Fibroblast of skin of left quadriceps (primary cell): Measurements from ENCODE around the gene CDK14.

Source experiments
- DNase-seq, 2 experiments: peaks; one replicate each; pipeline ENCODE4 v3.0.0-alpha.2; 2013; ENCODE audit warnings: low read depth in 2 of 2

Gene CDK14

DNA sequence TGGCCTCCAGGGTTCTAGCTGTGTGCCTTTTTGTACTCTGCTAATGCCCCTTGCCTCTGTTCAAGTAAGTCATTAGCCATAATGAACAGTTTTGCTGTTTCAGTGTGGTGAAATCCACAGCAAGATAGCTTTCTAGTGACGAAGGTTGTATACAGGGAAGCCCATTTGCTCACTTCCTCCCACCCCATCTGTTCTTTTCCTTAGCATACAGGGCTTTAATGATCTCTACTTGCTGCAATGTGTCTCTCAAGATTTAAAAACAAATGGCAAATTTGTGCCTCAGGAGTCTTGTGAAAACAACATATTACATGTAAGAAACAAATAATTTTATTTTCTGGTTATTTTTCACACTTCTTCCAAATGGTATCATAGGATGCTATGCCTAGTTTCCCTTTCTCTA lies 243.2 kb downstream of the CDK14 start:
- no peak for DNase-seq

DNA sequence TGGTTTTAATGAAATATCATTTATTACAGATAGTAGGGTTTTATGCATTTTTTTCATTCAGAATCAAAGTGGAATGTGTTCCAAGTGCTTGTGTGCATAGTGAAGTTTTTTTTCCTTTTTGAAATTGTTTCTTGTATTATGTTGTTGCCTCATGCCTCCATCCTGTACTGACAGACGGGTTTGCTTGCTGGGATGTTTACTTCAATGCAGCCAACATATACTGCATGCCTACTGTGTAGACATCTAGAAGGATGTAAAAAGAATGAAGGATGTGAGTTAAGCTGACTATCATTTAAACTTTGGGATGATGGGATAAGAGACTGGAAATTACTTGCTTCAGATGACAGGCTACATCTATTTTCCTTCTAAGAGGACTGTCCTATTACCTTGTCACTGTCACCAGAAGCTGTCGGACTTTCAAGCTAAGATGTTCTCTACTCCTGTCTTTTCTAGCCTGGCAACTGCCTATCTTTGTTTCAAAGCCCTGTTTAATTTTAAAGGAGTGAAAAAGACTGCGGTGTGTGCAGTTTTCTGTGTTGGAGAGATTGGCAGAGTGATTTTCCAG lies 243.7 kb downstream of the CDK14 start:
- no peak for DNase-seq

DNA sequence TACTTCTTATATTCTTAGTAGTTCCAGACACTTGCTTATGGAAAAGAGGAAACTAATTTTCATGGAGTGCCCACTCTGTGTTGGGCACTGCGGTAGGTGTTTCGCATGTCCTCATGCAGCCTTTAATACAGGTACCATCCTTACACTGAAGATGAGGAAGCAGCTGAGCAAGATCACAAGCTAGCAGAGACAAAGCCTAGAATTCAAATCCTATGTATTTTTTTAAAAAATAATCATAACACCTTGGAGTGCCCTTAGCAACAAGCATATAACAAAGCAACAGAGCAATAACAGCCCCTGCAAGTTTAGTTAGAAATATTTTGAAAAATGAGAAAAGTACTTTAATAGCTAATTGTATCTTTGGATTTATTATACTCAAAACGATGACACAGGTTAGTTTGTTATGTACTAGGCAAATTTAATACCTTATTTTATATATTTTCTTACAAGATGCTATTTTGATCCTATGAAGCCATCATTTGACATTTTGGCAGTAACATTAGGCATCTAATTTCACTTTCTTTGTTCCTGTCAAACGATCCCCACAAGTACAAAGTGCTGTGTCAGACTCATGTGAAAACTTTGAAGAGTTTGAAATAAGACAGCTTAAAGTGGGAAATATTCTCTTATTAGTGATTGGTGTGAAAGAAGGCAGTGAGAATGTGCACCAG lies 245.8 kb downstream of the CDK14 start:
- DNase-seq = no peak

DNA sequence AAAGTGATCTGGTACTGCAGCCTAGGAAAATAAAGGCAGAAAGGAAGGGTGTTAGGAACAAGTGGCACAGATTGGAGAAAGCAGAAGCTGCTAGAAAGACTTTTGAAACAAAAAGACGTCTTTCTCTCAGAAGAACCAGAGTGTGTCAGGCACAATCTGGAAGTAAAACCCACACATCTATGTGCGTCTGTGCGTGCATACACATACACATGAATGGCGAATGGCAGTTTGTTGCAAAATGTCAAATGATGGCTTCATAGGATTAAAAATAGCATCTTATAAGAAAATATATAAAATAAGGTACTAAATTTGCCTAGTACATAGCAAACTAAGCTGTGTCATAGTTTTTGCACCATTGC lies 246.3 kb downstream of the CDK14 start:
- DNase-seq = no peak

DNA sequence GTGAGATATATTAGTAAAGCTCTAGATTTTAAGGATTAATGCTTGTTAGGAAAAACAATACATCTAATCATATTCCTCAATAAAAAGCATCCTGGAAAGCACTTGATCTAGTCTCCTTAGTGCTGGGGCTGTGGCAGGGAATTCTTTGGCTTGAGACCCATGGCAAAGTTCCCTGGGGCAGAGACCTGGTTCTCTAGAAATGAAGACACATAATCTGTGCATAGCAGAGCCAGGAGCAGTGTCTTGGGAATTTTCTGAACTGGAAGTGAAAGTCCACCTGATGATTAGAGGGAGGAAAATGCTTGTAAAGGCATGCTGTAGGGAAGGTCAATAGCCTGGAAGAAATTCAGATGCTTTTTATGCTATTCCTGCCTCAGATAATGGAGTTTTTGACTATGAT lies 247.4 kb downstream of the CDK14 start:
- no peak for DNase-seq

DNA sequence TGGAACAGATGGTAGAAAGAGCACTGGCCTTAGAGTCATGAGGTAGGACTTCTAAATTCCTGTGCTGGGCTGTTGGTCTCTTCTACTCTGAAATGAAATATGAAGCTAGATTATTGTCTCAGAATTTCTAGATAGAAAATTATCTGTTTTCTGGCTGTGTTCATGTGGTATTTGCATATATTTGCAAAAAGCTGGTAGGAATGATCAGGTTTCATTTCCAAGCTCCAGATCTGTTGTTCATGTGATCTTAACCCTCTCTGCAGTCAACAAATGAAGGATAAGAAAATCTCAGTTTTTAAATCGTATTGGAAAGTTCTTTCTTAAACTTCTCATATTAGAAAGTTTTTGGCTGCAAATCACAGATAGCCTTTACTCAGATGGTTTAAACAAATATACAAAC lies 248.3 kb downstream of the CDK14 start:
- no peak for DNase-seq

DNA sequence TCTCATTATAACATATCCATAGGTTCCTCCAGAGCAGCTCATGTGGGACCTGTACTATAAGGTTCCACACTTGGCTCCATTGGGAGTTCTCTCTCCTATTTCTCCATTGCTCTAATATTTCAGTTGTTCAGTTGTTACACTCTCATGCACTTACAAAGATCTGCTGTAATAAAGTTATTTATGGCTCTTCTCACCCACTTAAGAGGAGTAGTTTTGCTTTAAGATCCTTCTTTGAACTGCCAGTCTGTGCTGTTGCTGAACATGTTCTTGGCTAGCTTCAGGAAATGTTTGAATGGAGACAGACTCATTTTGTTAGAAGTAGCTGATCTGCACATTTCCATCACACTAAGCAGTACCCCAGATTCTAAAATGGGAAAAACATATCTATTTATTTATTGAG lies 250.1 kb downstream of the CDK14 start:
- DNase-seq = no peak

DNA sequence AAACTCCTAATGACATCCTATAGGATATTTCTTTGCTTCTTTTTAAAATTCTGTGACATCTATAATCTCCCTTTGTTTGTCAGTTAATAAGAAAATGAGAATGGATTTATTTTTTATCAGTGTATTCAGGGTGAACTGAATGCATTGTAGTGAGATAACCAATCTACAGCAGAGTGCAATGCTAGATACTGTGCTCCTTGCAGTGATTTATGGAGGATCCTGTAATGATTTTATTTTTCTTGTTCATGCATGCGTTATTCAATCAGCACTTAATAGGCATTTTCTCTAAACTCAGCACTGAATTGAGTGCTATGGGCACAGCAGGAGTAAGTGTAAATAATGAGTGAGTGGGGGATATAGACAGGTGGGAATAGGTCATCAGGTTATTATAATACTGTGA lies 253.9 kb downstream of the CDK14 start:
- no peak for DNase-seq

DNA sequence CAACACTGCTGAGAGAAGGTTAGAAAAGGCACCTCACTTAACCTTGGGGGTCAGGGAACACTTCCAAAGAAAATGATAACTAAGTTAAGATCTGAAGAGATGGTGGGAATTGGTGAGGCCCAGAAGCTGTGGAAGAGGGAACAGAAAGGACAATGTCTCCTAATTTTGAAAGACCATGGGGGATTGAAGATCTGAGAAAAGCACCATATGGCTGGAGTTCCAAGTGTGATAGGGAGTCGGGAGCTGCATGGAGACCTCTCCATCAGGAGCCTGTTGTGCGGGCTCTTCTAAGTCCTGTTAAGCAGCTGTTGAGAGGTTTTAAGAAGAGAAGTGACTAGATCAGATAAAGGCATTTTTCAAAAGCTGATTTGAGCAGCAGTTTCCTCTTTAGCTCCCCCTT lies 254.3 kb downstream of the CDK14 start:
- no peak for DNase-seq

DNA sequence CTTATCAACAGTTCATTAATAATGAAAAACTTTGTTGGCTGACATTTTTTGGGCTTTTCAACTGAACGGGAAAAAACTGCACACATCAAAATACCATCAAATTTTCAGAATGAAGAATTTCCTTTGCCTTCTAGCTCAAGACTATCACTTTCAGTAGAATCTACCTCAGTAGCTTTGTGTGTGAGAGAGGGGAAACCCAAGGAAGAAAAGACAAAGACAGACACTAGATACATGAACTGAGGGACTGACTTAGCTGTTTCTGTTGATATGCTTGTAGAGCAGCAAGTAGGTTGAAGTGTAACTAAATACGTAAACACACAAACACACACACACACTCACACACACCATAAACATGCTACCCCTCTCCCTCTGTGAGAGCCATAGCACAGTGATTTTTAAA lies 257.1 kb downstream of the CDK14 start:
- DNase-seq = no peak

DNA sequence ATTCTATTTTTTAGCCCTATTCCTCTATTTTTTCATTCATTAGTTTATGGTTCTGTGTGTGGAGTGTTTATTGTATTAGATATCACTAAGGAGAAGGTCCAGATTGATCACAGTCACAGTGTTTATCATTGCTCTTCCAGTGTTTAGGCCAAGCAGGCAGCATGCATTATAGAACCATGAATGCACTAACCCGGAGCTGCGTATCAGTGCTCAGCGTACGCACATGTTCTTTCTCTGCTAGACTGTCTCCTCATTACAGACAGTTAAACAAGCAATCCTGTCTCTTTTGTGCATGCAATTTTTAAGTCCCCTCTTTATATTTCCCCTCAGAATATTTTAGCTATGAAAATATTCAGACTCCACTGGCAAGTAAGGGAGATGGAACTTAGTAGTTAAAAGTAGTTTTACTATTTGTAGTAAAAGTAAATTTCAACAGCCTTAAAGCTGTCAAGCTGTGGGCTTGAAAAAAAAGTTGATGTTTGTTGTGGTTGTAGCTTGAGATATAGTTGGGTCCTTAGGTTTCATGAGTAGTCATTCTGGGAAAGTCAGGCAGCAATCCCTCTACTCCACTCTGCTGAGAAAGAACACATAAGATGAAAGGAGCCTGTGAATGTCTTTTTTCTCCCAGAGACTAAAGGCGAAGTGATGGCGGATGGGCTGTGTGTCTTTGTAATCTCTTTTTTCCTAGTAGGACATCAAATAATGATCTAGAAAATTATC lies 260.4 kb downstream of the CDK14 start:
- no peak for DNase-seq

DNA sequence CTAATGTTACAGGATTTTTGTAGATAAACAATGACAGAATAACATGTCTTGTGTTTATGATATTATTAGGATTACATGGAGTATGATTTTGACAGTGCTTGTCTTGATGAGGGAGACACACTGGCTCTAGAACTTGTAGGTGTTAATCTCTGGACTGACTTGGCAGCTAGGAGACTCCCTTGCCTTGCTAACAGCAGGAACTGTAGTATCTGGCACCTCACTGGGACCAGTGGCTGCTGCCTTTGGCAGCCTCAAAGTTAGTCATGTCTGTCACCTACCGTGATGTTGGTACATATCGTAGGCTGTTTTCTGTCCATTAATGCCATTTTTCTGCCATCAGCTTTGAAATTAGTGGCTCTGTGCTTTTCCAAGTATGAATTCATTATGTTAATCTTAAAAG lies 261.5 kb downstream of the CDK14 start:
- no peak for DNase-seq

DNA sequence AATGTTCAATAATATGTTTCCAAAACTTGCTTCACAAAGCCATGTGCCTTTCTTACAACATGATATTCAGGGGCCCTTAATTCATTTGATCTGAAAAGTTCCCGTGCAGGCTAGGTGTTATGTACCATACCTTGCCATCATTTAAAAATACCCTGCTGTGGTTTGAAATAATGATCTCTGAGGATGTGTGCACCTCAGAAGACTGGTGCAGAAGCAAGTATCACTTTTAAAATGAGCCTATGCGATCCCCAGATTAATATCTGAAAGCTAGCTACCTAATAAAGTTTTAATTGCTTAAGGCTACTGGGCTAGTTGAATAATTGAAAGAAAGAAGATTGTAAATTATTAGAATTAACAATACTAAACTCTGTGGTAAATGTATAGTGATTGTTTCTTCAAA lies 262.4 kb downstream of the CDK14 start:
- DNase-seq = no peak

DNA sequence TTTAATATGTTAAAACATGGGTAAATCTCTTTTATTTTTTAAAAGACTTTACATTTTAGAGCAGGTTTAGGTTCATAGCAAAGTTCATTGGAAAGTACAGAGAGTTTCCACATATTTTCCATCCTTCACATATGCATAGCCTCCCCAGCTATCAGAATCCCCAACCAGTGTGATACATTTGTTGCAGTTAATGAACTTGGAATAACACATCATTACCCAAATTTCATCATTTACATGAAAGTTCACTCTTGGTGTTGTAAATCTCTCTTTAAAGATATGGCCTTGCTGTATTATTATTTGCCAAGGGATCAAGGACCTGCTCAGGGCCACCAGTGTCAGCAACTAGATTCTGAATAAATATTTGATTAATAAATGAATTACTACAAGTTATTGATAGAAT lies 263.4 kb downstream of the CDK14 start:
- DNase-seq = no peak

DNA sequence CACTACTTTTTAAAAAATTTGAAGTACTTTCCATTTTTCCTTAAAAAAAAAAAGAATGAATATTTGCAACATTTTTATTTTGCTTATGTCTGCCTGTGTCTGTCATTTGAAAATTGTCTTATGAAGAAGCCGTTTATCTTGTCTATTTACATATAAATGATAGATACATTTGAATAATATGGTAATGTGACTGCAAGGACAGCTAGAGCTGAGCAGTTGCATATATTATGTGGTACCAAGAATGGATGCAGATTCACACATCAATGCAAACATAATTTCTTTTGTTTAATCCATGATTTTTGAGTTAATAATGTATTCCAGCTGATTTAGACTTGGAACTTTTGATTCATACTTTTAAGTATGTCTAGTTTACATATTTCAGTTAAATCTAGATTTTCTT lies 268.0 kb downstream of the CDK14 start:
- DNase-seq = no peak

DNA sequence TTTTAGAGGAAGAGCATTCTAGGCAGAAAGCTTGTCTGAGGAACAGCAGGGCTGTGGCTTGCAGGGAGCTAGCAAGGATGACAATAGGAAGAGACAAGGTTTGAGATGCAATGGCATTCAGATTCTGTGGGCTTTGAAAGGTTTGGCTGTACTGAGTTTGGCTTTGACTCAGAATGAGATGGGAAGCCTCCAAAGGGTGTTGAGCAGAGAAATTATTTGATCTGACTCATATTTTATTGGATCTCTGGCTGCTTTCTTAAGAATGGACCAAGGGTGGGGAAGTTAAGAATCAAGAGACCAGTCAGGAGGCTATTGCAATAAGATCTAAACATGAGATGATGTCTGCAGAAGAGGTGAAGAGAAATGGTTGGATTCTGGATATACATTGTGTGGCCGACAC lies 273.2 kb downstream of the CDK14 start:
- no peak for DNase-seq

DNA sequence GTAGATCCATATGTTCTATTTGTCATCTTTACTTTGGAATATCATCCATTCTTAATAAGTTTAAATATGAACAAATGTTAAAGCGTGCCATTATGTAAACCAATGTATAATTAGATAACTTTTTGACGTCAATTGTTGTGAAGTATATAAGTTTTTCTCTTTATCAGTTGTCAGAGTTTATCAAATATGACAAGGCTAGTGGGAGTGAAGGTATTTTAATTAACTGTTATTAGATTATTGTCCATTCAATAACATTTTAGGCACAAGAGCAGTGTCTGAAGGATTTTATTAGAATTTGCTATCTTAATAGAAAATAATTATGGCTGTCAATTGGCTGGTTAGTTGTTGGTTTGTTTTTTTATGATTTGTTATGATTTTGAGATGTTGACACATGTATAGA lies 280.6 kb downstream of the CDK14 start:
- no peak for DNase-seq

DNA sequence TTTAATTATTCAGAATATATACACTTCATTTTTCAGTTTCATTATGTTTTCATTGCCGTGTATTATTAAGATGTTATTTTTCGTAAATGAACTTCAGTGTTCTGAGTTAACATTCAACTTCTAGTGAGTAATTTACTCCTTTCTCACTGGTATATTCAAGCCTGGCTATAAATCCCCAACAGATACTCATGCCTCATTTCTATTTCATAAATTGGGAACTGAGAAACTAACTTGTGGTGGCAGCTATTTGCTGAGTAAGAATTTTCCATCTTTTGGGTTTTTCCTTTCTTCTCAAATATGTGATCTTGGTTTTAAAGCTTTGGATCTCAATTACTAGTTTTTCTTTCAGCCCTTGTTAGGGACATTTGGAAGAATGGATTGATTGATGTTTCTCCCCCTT lies 281.1 kb downstream of the CDK14 start:
- DNase-seq = no peak

DNA sequence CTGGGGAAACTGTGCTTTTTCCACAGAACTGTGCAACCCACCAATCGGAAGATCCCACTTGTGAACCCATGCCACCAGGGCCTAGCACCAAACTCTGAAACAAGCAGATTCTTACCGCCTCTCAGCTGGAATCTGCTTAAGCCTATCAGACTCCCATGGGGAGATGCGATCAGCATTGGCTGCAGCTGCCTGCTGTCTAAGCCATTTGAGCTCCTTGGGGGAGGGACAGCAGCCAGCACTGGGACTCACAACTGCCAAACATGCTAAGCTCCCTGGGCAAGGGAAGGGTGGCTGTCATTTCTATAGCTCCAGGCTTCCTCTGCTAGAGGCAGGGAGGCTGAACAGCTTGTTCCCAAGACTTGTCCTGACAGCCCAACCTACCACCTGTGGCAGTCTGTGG lies 283.8 kb downstream of the CDK14 start:
- DNase-seq = no peak

DNA sequence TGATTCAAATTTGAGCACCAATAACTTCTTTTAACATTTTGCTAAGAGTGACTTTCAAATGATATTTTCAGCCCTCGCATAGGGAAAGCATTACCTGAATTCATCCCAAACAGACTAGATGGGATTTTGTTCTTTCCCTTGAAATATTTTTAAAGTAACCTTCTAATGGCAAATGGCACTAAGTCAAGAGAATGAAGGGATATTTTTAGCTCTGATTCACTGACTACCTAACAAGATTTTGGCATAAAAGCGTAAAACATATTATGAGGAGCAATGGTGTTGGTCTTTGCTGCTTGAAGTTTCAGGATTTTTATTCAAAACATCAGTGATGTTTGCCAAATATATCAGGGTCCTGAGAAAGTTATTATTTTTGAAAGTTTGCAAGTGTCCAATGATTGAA lies 290.3 kb downstream of the CDK14 start:
- no peak for DNase-seq

DNA sequence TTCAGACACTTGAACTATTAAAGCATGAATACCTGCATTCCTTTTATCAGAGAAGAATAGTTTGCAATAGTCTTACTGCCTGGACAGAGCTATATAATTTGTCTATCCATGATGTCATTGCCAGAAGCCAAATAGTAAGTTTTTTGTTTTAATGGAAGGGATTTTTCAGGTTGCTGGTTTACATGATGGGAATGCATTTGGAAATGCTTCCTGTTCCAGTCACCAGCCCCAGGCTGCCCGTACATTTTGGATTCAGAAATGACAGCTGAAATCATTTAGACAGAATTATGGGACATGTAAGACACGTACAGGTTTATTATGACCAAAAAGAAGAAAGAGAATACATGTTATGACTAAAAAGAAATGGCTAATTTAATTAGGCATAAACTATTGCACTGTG lies 293.1 kb downstream of the CDK14 start:
- no peak for DNase-seq

DNA sequence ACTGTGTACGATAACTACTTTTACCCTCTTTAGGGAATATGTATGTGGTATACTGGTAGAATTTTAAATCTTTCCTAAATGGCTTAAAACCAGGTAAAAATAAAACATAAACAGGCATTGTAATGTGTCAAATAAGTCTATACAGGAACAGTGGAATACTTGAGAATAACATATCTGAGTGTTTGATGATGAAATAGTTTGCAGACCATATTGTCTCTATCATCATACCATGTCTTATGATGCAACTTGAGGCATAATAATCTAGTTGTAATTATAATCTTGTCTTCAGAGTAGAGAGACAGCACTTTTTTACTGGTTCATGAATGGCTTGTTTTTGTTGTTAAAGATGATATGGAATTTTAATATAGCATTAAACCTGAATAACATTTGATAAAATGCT lies 293.5 kb downstream of the CDK14 start:
- no peak for DNase-seq

DNA sequence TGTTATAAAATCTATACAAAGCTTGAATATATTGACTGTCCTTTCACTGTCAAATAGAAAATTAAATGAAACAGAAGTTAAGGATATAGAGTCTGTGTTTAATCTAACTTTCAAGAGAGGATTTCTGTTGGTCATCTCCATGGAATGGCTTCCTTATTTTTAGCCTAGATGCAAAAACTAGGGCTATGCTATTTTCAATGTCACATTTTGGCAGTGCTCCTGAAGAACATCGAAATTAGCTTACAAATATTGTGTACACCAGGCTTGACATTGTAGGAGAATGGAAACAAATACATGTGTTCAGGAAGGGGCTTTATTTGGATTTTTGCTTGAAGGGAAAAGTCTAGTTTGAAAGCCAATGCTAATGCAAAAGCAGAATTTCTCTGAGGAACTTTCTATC lies 295.4 kb downstream of the CDK14 start:
- DNase-seq = no peak

DNA sequence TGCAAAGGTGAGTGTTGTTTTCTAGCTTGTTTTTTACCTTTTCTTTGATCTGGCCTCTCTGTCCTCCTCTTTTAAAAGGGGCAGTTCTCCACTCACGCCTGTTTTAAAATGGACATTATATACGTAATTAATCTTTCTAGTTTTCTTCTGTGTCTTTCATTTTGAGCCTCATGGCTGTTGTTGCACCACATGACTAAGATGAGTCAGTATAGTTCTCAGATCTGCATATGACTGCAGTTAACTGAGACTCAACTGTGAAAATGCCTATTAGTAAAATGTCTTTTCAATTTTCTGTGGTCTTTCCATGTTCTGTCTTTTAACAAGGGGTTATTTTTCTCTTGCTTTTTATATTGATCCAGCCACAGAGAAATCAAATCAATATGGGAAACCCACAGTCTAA lies 296.1 kb downstream of the CDK14 start:
- no peak for DNase-seq
